Stomach (tissue), 4 donors: ENCODE measurements around the gene ISG20L2.

Experiments used
- CTCF ChIP-seq, 7 experiments: fragments of 450-650 bp in 4 of 7; fragments of 200-600 bp in 3 of 7; sonication (generic) in 3 of 7; IDR thresholded peaks; one replicate each; pipeline ENCODE4 v1.5.1; 2016 to 2019; ENCODE audit warnings: antibody characterized with exemption in 7 of 7, control low read depth in 2 of 7, mild to moderate bottlenecking in 1 of 7
- POLR2A ChIP-seq, 4 donors: fragments of 450-650 bp; IDR thresholded peaks; one replicate each; pipeline ENCODE4 v1.6.1; 2016; ENCODE audit warnings: antibody characterized with exemption in 4 of 4, control low read depth in 2 of 4, mild to moderate bottlenecking in 1 of 4, moderate library complexity in 1 of 4
- POLR2AphosphoS5 ChIP-seq, 3 donors: sonication (generic); formaldehyde crosslinking; IDR thresholded peaks; one replicate each; pipeline ENCODE4 v1.6.1; 2016; ENCODE audit warnings: antibody characterized with exemption in 3 of 3

GRCh38 chr1:156712626-156713025 lies 15.9 kb downstream of the ISG20L2 start:
- TF ChIP-seq CTCF (IDR thresholded peaks at IDR 0.05) (no peak), POLR2A (IDR thresholded peaks at IDR 0.05) (no peak), POLR2AphosphoS5 (IDR thresholded peaks at IDR 0.05) (no peak)
